ENCODE results near the gene GP1BA. TPM values are rescaled to one million over a fixed set of nuclear protein-coding genes. Genes with fewer than 3 reads are reported as not detected.

Gene GP1BA
- total and polyA plus RNA-seq, 2 donors (not counting 1 experiment from before 2014, with no cell fraction given), result 0.06 TPM; not detected in 1

DNA sequence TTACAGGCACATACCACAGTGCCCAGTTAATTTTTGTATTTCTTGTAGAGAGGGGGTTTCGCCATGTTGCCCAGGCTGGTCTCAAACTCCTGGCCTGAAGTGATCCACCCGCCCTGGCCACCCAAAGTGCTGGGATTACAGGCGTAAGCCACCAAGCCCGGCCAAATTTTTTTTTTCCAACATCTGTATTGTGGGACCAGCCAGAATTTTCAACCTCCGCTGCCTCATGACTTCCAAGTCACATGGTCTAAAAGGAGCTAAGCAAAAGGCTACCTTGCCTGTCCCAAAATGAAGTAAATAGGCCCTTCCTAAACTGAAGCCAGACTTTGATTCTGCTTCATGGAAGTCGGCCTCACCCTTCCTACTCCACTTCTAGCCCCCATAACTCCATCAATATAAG lies 39.7 kb downstream of the GP1BA start:
- CTCF ChIA-PET, result interaction anchor here (0.9 to 1.4 kb wide), 4 partner anchors 13 to 90 kb away, joined by 3 to 4 read pairs (median 4); partner anchors contain the start of gene C17orf107
- ATAC-seq (ENCODE audit: low read depth), result no peak
- no peak overlapping the region for H3K4me3 ChIP-seq (ENCODE audit: control extremely low read depth in 1 of 5, extremely low read depth in 1 of 5, insufficient read depth in 1 of 5, low read depth in 2 of 5, low read length in 4 of 5)
- peaks cover 12% of the 10 kb centered on the region for H3K79me2 ChIP-seq (ENCODE audit: control insufficient read depth, insufficient read depth, low read length)
- no peak overlapping the region for H3K27ac ChIP-seq (ENCODE audit: low read length in 2 of 2)
- H3K9me3 ChIP-seq (ENCODE audit: control extremely low read depth in 1 of 3, control insufficient read depth in 2 of 3, insufficient read depth in 1 of 3, low read length in 2 of 3), result no peaks in the 10 kb centered on the region
- Mint-ChIP-seq H3K4me3 (no peak overlapping the region), H3K9me3 (ENCODE audit: insufficient read depth) (no peaks in the 10 kb centered on the region), H3K27me3 (no peaks in the 10 kb centered on the region), H3K27ac (no peak overlapping the region), H3K4me1 (peaks cover 2% of the 10 kb centered on the region)
- TF ChIP-seq, protein P1, sequence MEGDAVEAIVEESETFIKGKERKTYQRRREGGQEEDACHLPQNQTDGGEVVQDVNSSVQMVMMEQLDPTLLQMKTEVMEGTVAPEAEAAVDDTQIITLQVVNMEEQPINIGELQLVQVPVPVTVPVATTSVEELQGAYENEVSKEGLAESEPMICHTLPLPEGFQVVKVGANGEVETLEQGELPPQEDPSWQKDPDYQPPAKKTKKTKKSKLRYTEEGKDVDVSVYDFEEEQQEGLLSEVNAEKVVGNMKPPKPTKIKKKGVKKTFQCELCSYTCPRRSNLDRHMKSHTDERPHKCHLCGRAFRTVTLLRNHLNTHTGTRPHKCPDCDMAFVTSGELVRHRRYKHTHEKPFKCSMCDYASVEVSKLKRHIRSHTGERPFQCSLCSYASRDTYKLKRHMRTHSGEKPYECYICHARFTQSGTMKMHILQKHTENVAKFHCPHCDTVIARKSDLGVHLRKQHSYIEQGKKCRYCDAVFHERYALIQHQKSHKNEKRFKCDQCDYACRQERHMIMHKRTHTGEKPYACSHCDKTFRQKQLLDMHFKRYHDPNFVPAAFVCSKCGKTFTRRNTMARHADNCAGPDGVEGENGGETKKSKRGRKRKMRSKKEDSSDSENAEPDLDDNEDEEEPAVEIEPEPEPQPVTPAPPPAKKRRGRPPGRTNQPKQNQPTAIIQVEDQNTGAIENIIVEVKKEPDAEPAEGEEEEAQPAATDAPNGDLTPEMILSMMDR (IDR thresholded peaks at IDR 0.05), result no peak
- no peak for TF ChIP-seq EZH2 (IDR thresholded peaks at IDR 0.05; ENCODE audit: borderline replicate concordance, insufficient read depth, low read depth, low read length, poor library complexity, severe bottlenecking)
- intact Hi-C loops (cut with micrococcal nuclease), result no loop called here
- POLR2A ChIA-PET, result no interaction called here
- H3K4me2 ChIP-seq (replicated peaks; ENCODE audit: low read depth, low read length, poor library complexity, severe bottlenecking), result no peak overlapping the region
- H3K27me3 ChIP-seq (replicated peaks in 1 of 4; ENCODE audit: control extremely low read depth in 1 of 4, control insufficient read depth in 3 of 4, insufficient read depth in 4 of 4, low read length in 3 of 4), result no peaks in the 10 kb centered on the region
- no peak overlapping the region for H3K9ac ChIP-seq (ENCODE audit: low read length)
- 98% methylated on average over 5 of the region's 6 CpGs for WGBS (ENCODE audit: insufficient coverage)
- no peak overlapping the region for H2AFZ ChIP-seq (ENCODE audit: insufficient read depth, low read depth, low read length, poor library complexity, severe bottlenecking)
- no peak for DNase-seq
- no peaks in the 10 kb centered on the region for H4K20me1 ChIP-seq (ENCODE audit: control insufficient read depth, insufficient read depth, low read length, poor library complexity, severe bottlenecking)
- peaks cover 9 to 13% of the 10 kb centered on the region in 2 donors for H3K4me1 ChIP-seq (ENCODE audit: control insufficient read depth in 2 of 2, insufficient read depth in 2 of 2, low read length in 2 of 2)
- H3K36me3 ChIP-seq (replicated peaks in 1 of 2; ENCODE audit: control extremely low read depth in 1 of 2, control insufficient read depth in 1 of 2, extremely low read depth in 1 of 2, insufficient read depth in 2 of 2, low read length in 1 of 2), result peaks cover 0 to 43% of the 10 kb centered on the region in 2 experiments

DNA sequence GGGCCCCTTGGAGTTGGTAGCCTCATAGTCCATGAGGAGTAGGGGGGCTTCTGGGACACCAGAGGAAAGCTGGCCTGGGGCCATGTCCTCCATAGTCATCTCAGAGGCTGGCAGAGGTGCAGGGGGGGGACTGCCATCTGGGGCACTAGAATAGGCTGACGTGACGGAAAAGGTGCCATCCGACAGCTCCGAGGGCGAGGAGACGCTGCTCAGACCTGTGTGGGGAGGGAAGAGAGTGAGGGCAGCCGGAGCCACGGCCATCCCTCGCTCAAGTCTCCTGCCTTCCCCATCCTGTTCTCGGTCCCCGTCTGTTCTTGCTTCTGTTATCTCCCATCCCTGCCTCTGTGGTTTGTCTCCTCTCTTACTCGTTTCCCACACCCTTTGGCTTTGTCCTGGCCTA lies 40.2 kb downstream of the GP1BA start:
- H3K27me3 Mint-ChIP-seq, result no peaks in the 10 kb centered on the region
- Histone ChIP-seq H3K4me2 (replicated peaks; ENCODE audit: low read depth, low read length, poor library complexity, severe bottlenecking) (no peak overlapping the region), H3K9ac (ENCODE audit: low read length) (no peak overlapping the region), H3K27ac (ENCODE audit: low read length in 2 of 2) (no peak overlapping the region), H3K4me1 (ENCODE audit: control insufficient read depth in 2 of 2, insufficient read depth in 2 of 2, low read length in 2 of 2) (peaks cover 9 to 12% of the 10 kb centered on the region in 2 donors), H3K27me3 (replicated peaks in 1 of 4; ENCODE audit: control extremely low read depth in 1 of 4, control insufficient read depth in 3 of 4, insufficient read depth in 4 of 4, low read length in 3 of 4) (no peaks in the 10 kb centered on the region), H3K4me3 (ENCODE audit: control extremely low read depth in 1 of 5, extremely low read depth in 1 of 5, insufficient read depth in 1 of 5, low read depth in 2 of 5, low read length in 4 of 5) (no peak overlapping the region), H3K79me2 (ENCODE audit: control insufficient read depth, insufficient read depth, low read length) (peaks cover 14% of the 10 kb centered on the region), H4K20me1 (ENCODE audit: control insufficient read depth, insufficient read depth, low read length, poor library complexity, severe bottlenecking) (no peaks in the 10 kb centered on the region), H3K36me3 (replicated peaks in 1 of 2; ENCODE audit: control extremely low read depth in 1 of 2, control insufficient read depth in 1 of 2, extremely low read depth in 1 of 2, insufficient read depth in 2 of 2, low read length in 1 of 2) (peaks cover 0 to 48% of the 10 kb centered on the region in 2 experiments), H2AFZ (ENCODE audit: insufficient read depth, low read depth, low read length, poor library complexity, severe bottlenecking) (no peak overlapping the region), H3K9me3 (ENCODE audit: control extremely low read depth in 1 of 3, control insufficient read depth in 2 of 3, insufficient read depth in 1 of 3, low read length in 2 of 3) (no peaks in the 10 kb centered on the region)
- no peak overlapping the region for H3K27ac Mint-ChIP-seq
- TF ChIP-seq EZH2 (IDR thresholded peaks at IDR 0.05; ENCODE audit: borderline replicate concordance, insufficient read depth, low read depth, low read length, poor library complexity, severe bottlenecking), result no peak
- TF ChIP-seq, protein P1 (IDR thresholded peaks at IDR 0.05), result no peak
- ChIA-PET CTCF (interaction anchor here (0.9 to 1.4 kb wide), 2 partner anchors 14 to 90 kb away, joined by 3 to 4 read pairs; no protein-coding TSS in a partner anchor), POLR2A (no interaction called here)
- no peak overlapping the region for H3K4me3 Mint-ChIP-seq
- ATAC-seq (ENCODE audit: low read depth) (no peak), DNase-seq (no peak)
- H3K4me1 Mint-ChIP-seq, result peaks cover 2% of the 10 kb centered on the region
- intact Hi-C loops (cut with micrococcal nuclease), result no loop called here
- H3K9me3 Mint-ChIP-seq (ENCODE audit: insufficient read depth), result no peaks in the 10 kb centered on the region
- WGBS (ENCODE audit: insufficient coverage), result 100% methylated on average over 7 of the region's 12 CpGs

Data from B cell (primary cell).